H1 (cell line): Measurements from ENCODE around the gene ZBTB45. TPM values are rescaled to one million over a fixed set of nuclear protein-coding genes. Genes with fewer than 3 reads are reported as not detected.

Experiments used
- CTCF ChIA-PET: fragments of 300-600 bp; sonication (Branson Sonifier 250); formaldehyde crosslinking; loops from one replicate; lab custom pipeline; 2021; ENCODE audit not compliant: partially characterized antibody; lab: Charles Lee
- POLR2A ChIA-PET: fragments of 300-600 bp; sonication (Branson Sonifier 250); formaldehyde crosslinking; loops from one replicate; lab custom pipeline; 2021; ENCODE audit warnings: inconsistent platforms; ENCODE audit not compliant: partially characterized antibody; lab: Charles Lee
- DNase-seq, 2 experiments: peaks; one replicate each; pipeline versions ENCODE4 v3.0.0 to v3.0.0-alpha.2; 2010 to 2022; ENCODE audit warnings: low spot score in 2 of 2, low read depth in 1 of 2, mixed read lengths in 1 of 2
- FAIRE-seq: peaks from 2 replicates; lab custom pipeline; 2011; peaks lifted over from hg19 to GRCh38; lab: Jason Lieb, UNC
- H2AFZ ChIP-seq: 2 replicates; pipeline ENCODE4 v1.8.1; 2012; ENCODE audit warnings: low read length, inconsistent platforms
- H2AK5ac ChIP-seq: 2 replicates; pipeline ENCODE4 v1.6.1; 2013; ENCODE audit warnings: low read depth, low read length
- H2BK120ac ChIP-seq: replicated peaks from 2 replicates; pipeline ENCODE3; 2013; ENCODE audit warnings: low read depth, low read length, inconsistent platforms
- H2BK12ac ChIP-seq: 2 replicates; pipeline ENCODE4 v1.6.1; 2013; ENCODE audit warnings: low read depth, low read length
- H2BK15ac ChIP-seq: 2 replicates; pipeline ENCODE4 v1.6.1; 2013; ENCODE audit warnings: low read length
- H2BK20ac ChIP-seq: 2 replicates; pipeline ENCODE4 v1.6.1; 2013; ENCODE audit warnings: low read length
- H2BK5ac ChIP-seq: 2 replicates; pipeline ENCODE4 v1.6.1; 2013; ENCODE audit warnings: low read depth, low read length
- H3K14ac ChIP-seq: 2 replicates; pipeline ENCODE4 v1.6.1; 2013; ENCODE audit warnings: inconsistent platforms; ENCODE audit not compliant: insufficient read length
- H3K18ac ChIP-seq: 2 replicates; pipeline ENCODE4 v1.6.1; 2013; ENCODE audit warnings: low read length; ENCODE audit errors: extremely low read depth
- H3K23ac ChIP-seq: 2 replicates; pipeline ENCODE4 v1.6.1; 2013; ENCODE audit warnings: inconsistent platforms; ENCODE audit not compliant: insufficient read length
- H3K23me2 ChIP-seq: 2 replicates; pipeline ENCODE4 v1.6.1; 2013; ENCODE audit warnings: low read depth, low read length
- H3K27ac ChIP-seq: 2 replicates; pipeline ENCODE4 v1.6.1; 2011; ENCODE audit warnings: low read depth, low read length, inconsistent platforms
- H3K27me3 ChIP-seq, 4 experiments: replicated peaks in 1 of 4; 1 replicate in 1 of 4; 2 replicates in 3 of 4; pipeline versions ENCODE4 v1.6.1 to v1.8.1; 2011 to 2013; ENCODE audit warnings: low read length in 3 of 4, mild to moderate bottlenecking in 3 of 4, inconsistent platforms in 2 of 4, mixed read lengths in 2 of 4, moderate library complexity in 1 of 4; ENCODE audit not compliant: control insufficient read depth in 3 of 4, insufficient read depth in 3 of 4; ENCODE audit errors: extremely low read depth in 1 of 4
- H3K36me3 ChIP-seq, 4 experiments: 2 replicates each; pipeline versions ENCODE4 v1.6.1 to v1.8.1; 2011 to 2013; ENCODE audit warnings: mild to moderate bottlenecking in 4 of 4, low read length in 3 of 4, moderate library complexity in 2 of 4, control low read depth in 1 of 4, inconsistent platforms in 1 of 4; ENCODE audit not compliant: insufficient read depth in 4 of 4, control insufficient read depth in 2 of 4
- H3K4ac ChIP-seq: replicated peaks from 2 replicates; pipeline ENCODE3; 2013; ENCODE audit warnings: low read length, low read depth, mixed read lengths, inconsistent platforms; ENCODE audit not compliant: insufficient read length
- H3K4me1 ChIP-seq, 4 experiments: replicated peaks in 1 of 4; 1 replicate in 1 of 4; 2 replicates in 3 of 4; pipeline versions ENCODE4 v1.6.1 to v1.8.1; 2011 to 2013; ENCODE audit warnings: low read length in 3 of 4, inconsistent platforms in 2 of 4, mixed read lengths in 1 of 4; ENCODE audit not compliant: insufficient read depth in 4 of 4, control insufficient read depth in 3 of 4
- H3K4me2 ChIP-seq, 2 experiments: 2 replicates each; pipeline versions ENCODE4 v1.6.1 to v1.8.1; 2011 to 2013; ENCODE audit warnings: low read depth in 2 of 2, low read length in 2 of 2, control low read depth in 1 of 2, inconsistent platforms in 1 of 2, mild to moderate bottlenecking in 1 of 2; ENCODE audit not compliant: insufficient read depth in 1 of 2
- H3K4me3 ChIP-seq, 4 experiments: fragments of 200-600, 300-600 bp in 1 of 4; sonication (generic), shearing (Covaris generic), sonication (Bioruptor Twin) in 1 of 4; 2 replicates each; pipeline versions ENCODE4 v1.5.1 to v1.8.1; 2011 to 2016; ENCODE audit warnings: low read length in 4 of 4, low read depth in 3 of 4, control low read depth in 2 of 4, inconsistent platforms in 2 of 4, mild to moderate bottlenecking in 2 of 4, mixed read lengths in 1 of 4, moderate library complexity in 1 of 4; ENCODE audit not compliant: insufficient read depth in 2 of 4; ENCODE audit errors: extremely low read depth in 1 of 4
- H3K56ac ChIP-seq: replicated peaks from 2 replicates; pipeline ENCODE3; 2013; ENCODE audit warnings: low read depth, mild to moderate bottlenecking, mixed read lengths, low read length, inconsistent platforms; ENCODE audit not compliant: insufficient read length
- H3K79me1 ChIP-seq: 2 replicates; pipeline ENCODE4 v1.6.1; 2013; ENCODE audit warnings: low read depth, low read length, control low read depth
- H3K79me2 ChIP-seq, 2 experiments: 2 replicates each; pipeline versions ENCODE4 v1.6.1 to v1.8.1; 2012 to 2013; ENCODE audit warnings: low read length in 2 of 2, mild to moderate bottlenecking in 2 of 2, inconsistent platforms in 1 of 2; ENCODE audit not compliant: insufficient read depth in 2 of 2, control insufficient read depth in 1 of 2
- H3K9ac ChIP-seq, 4 experiments: replicated peaks in 1 of 4; 1 replicate in 1 of 4; 2 replicates in 3 of 4; pipeline versions ENCODE4 v1.6.1 to v1.8.1; 2011 to 2013; ENCODE audit warnings: low read depth in 3 of 4, low read length in 3 of 4, control low read depth in 2 of 4, mild to moderate bottlenecking in 2 of 4, moderate library complexity in 2 of 4, inconsistent platforms in 1 of 4; ENCODE audit errors: extremely low read depth in 1 of 4
- H3K9me3 ChIP-seq, 2 experiments: 2 replicates each; pipeline versions ENCODE4 v1.6.1 to v1.8.1; 2012 to 2013; ENCODE audit warnings: mild to moderate bottlenecking in 2 of 2, moderate library complexity in 2 of 2, control low read depth in 1 of 2, inconsistent platforms in 1 of 2, low read depth in 1 of 2, low read length in 1 of 2, mixed read lengths in 1 of 2; ENCODE audit not compliant: insufficient read depth in 2 of 2
- H4K20me1 ChIP-seq, 2 experiments: replicated peaks in 1 of 2; 2 replicates each; pipeline versions ENCODE3 to v1.8.1; 2011 to 2013; ENCODE audit warnings: inconsistent platforms in 2 of 2, low read length in 2 of 2, mild to moderate bottlenecking in 1 of 2; ENCODE audit not compliant: insufficient read depth in 2 of 2, control insufficient read depth in 1 of 2
- H4K5ac ChIP-seq: 2 replicates; pipeline ENCODE4 v1.6.1; 2013; ENCODE audit warnings: low read length, low read depth, mixed read lengths, inconsistent platforms; ENCODE audit not compliant: insufficient read length
- H4K8ac ChIP-seq: 2 replicates; pipeline ENCODE4 v1.8.0; 2013; ENCODE audit warnings: mild to moderate bottlenecking, moderate library complexity, low read length, inconsistent platforms; ENCODE audit not compliant: insufficient read depth; ENCODE audit errors: extremely low read depth
- H4K91ac ChIP-seq: replicated peaks from 2 replicates; pipeline ENCODE3; 2013; ENCODE audit warnings: low read length, mixed read lengths, inconsistent platforms; ENCODE audit not compliant: insufficient read length
- POLR2A ChIP-seq, 2 experiments: IDR thresholded peaks; 1 replicate in 1 of 2; 2 replicates in 1 of 2; pipeline ENCODE4 v1.6.1; 2011; ENCODE audit warnings: low read depth in 2 of 2, low read length in 2 of 2, mild to moderate bottlenecking in 2 of 2; ENCODE audit errors: control extremely low read depth in 1 of 2
- RNF2 ChIP-seq: fragments of 200-900, 300-1000 bp; sonication (generic); IDR thresholded peaks from 2 replicates; pipeline ENCODE4 v1.7.1; 2016; ENCODE audit warnings: borderline replicate concordance, low read depth, mild to moderate bottlenecking, antibody characterized with exemption, low read length; ENCODE audit not compliant: poor library complexity, severe bottlenecking; ENCODE audit errors: missing control alignments
- WGBS, 2 experiments: shearing (Covaris generic) in 1 of 2; methylation state at CpG; one replicate each; pipeline versions ENCODE4 v1.1.6 to v1.1.7; 2013 to 2015; ENCODE audit warnings: low lambda C conversion rate in 2 of 2, mixed read lengths in 2 of 2, inconsistent platforms in 1 of 2, low coverage in 1 of 2, missing lambda C conversion rate in 1 of 2; ENCODE audit not compliant: insufficient replicate concordance in 2 of 2, insufficient coverage in 1 of 2, insufficient read length in 1 of 2; ENCODE audit errors: extremely low coverage in 1 of 2, missing lambda C conversion rate in 1 of 2; 5-methylcytosine and 5-hydroxymethylcytosine counted together
- polyA plus RNA-seq, 7 experiments: library from polyadenylated mRNA; depleted of rRNA in 3 of 7; stranded (reverse) in 5 of 7; unstranded in 2 of 7; fragments of >200 nt in 5 of 7; fragments of 200-250 nt in 2 of 7; gene quantifications; 1 replicate in 5 of 7; 2 replicates in 1 of 7; 4 replicates in 1 of 7; pipeline versions ENCODE4 v1.2.1 to v1.2.3, GENCODE V29; 2011 to 2013; ENCODE audit warnings: missing spikeins in 2 of 7, mixed read lengths in 2 of 7
- total RNA-seq: library from RNA; stranded (reverse); fragmentation: NEBNext Ultra II Directional; extraction: Animal tissue kit (Norgen Biotek cat#: 25700); gene quantifications from 2 replicates; pipeline ENCODE4 v1.2.1, GENCODE V29; 2021

Gene ZBTB45
- total and polyA plus RNA-seq, 2 of the 8 experiments (the other 6 are each of a cell fraction or from before 2014, with no cell fraction given), result 16.9 to 17.2 TPM

- peak overlapping the region; percentile 57 for H4K91ac ChIP-seq
- no peak for FAIRE-seq
- H3K4ac ChIP-seq, result no peak overlapping the region
- H3K4me2 ChIP-seq, result peak overlapping the region; percentile 64 to 87
- no peak overlapping the region for H3K27ac ChIP-seq
- CTCF ChIA-PET, result interaction anchor here (0.6 to 1.9 kb wide), 3 partner anchors 10 to 23 kb away, joined by 3 to 12 read pairs (median 3); partner anchors contain the start of gene ZBTB45
- H3K9ac ChIP-seq, result peak overlapping the region in 1 of 4 experiments; percentile 4; a peak in 1 of 7 replicates
- H2BK120ac ChIP-seq, result no peak overlapping the region
- DNase-seq, result no peak
- H3K23me2 ChIP-seq, result peaks cover 3% of the 10 kb centered on the region; the same call in 1 of the 2 replicates
- H3K14ac ChIP-seq, result no peak overlapping the region
- no peak overlapping the region for H3K18ac ChIP-seq
- H2AFZ ChIP-seq, result no peak overlapping the region
- 0 out of 3 replicates have a peak, but pooled peaks of 1 of the 2 experiments have one; percentile 20 for TF ChIP-seq POLR2A (IDR thresholded peaks at IDR 0.05; ENCODE audit: control extremely low read depth in 1 of 2, low read depth in 2 of 2, low read length in 2 of 2)
- TF ChIP-seq RNF2, result no peak
- H3K9me3 ChIP-seq, result no peaks in the 10 kb centered on the region
- H3K4me1 ChIP-seq, result peaks cover 0 to 5% (median 4%) of the 10 kb centered on the region in 4 experiments; a peak in 5 of 7 replicates
- no peak overlapping the region for H3K23ac ChIP-seq
- peak overlapping the region in 1 of 4 experiments; percentile 52; a peak in 1 of 8 replicates for H3K4me3 ChIP-seq
- H2BK20ac ChIP-seq, result no peak overlapping the region
- H4K20me1 ChIP-seq, result no peaks in the 10 kb centered on the region
- peak overlapping the region; percentile 13 for H4K5ac ChIP-seq
- WGBS, 2 experiments, result 90% methylated on average over 8 of the region's 8 CpGs; no CpG with 5 or more reads in 1 of the 2 experiments
- H3K56ac ChIP-seq, result no peak overlapping the region
- no peak overlapping the region for H2BK5ac ChIP-seq
- H4K8ac ChIP-seq, result no peak overlapping the region; the same call in 1 of the 2 replicates
- no peaks in the 10 kb centered on the region for H3K79me2 ChIP-seq
- no peak overlapping the region; the same call in 1 of the 2 replicates for H2AK5ac ChIP-seq
- H2BK12ac ChIP-seq, result peak overlapping the region; percentile 83
- no peaks in the 10 kb centered on the region for H3K36me3 ChIP-seq
- H3K79me1 ChIP-seq, result no peaks in the 10 kb centered on the region
- POLR2A ChIA-PET, result interaction anchor here (0.5 to 2.6 kb wide), 13 partner anchors 10 to 690 kb away, joined by 3 to 53 read pairs (median 4); partner anchors contain the start of genes CHMP2A, UBE2M and ZBTB45
- H2BK15ac ChIP-seq, result peak overlapping the region; percentile 83; the same call in 1 of the 2 replicates
- peaks cover 0 to 17% (median 5%) of the 10 kb centered on the region in 4 experiments; a peak in 5 of 7 replicates for H3K27me3 ChIP-seq
These were observed 17.5 kb upstream of the ZBTB45 start for GRCh38 chr19:58536852-58537798.
